ENCODE data around the gene STRAP. TPM values are rescaled to one million over a fixed set of nuclear protein-coding genes. Genes with fewer than 3 reads are reported as not detected.

STRAP gene
- total RNA-seq, 1 experiment from 2014 or later = 210 TPM

GRCh38 chr12:15883536-15883935, 1.3 kb downstream of the STRAP start:
- no peak overlapping the region for H2AK5ac ChIP-seq (ENCODE audit: insufficient read length, low read length)
- peaks cover 41% of the 10 kb centered on the region for H3K79me2 ChIP-seq (ENCODE audit: insufficient read depth, low read length)
- H3K23ac ChIP-seq (ENCODE audit: insufficient read length, low read depth, low read length) = no peak overlapping the region
- peaks cover 11 to 21% of the 10 kb centered on the region in 2 experiments for H3K4me1 Mint-ChIP-seq
- no peaks in the 10 kb centered on the region for H3K27me3 Mint-ChIP-seq (ENCODE audit: low read depth)
- WGBS (ENCODE audit: extremely low coverage, insufficient read length, low lambda C conversion rate) = no CpG with 5 or more reads among the region's 6 CpGs
- H3K4me1 ChIP-seq (ENCODE audit: insufficient read depth, low read length) = no peaks in the 10 kb centered on the region
- no peak overlapping the region for H4K5ac ChIP-seq (ENCODE audit: insufficient read length, low read depth, low read length)
- H2BK15ac ChIP-seq (ENCODE audit: low read depth, low read length) = no peak overlapping the region
- no peak overlapping the region for H2BK5ac ChIP-seq (ENCODE audit: insufficient read length, low read length)
- no peaks in the 10 kb centered on the region for H3K9me3 Mint-ChIP-seq
- peak overlapping the region; percentile 67 for H2BK120ac ChIP-seq (ENCODE audit: low read depth, low read length, poor library complexity, severe bottlenecking)
- H4K91ac ChIP-seq (ENCODE audit: insufficient read length, low read depth, low read length) = no peak overlapping the region
- H3K79me1 ChIP-seq (ENCODE audit: insufficient read depth, low read depth, low read length, poor library complexity, severe bottlenecking) = peaks cover 4% of the 10 kb centered on the region
- peak overlapping the region; percentile 98 to 99 for H3K4me3 Mint-ChIP-seq
- H4K20me1 ChIP-seq (ENCODE audit: control insufficient read depth, insufficient read depth, insufficient read length) = no peaks in the 10 kb centered on the region
- H3K56ac ChIP-seq (ENCODE audit: insufficient read length, low read depth, low read length) = no peak overlapping the region
- H4K8ac ChIP-seq (replicated peaks; ENCODE audit: insufficient read length, low read depth, low read length) = no peak overlapping the region
- H3K4ac ChIP-seq (ENCODE audit: low read depth, low read length) = no peak overlapping the region
- H3K27ac ChIP-seq (ENCODE audit: insufficient read length, low read depth, low read length) = no peak overlapping the region
- H3K9me3 ChIP-seq (ENCODE audit: control insufficient read depth, low read depth, low read length) = no peaks in the 10 kb centered on the region
- no peak overlapping the region for H2AFZ ChIP-seq (ENCODE audit: low read length)
- H3K36me3 Mint-ChIP-seq (ENCODE audit: insufficient read depth in 1 of 3, low read depth in 3 of 3) = peaks cover 24 to 46% (median 43%) of the 10 kb centered on the region in 3 experiments; a peak in 6 of 7 replicates
- H3K27ac Mint-ChIP-seq = peak overlapping the region; percentile 99 to 100 (median 99); a peak in 5 of 7 replicates
- no peaks in the 10 kb centered on the region; the same call in 1 of the 2 replicates for H3K27me3 ChIP-seq (ENCODE audit: insufficient read depth, low read length)
- no peak overlapping the region for H2BK12ac ChIP-seq (ENCODE audit: insufficient read length, low read depth, low read length)
- H3K18ac ChIP-seq (ENCODE audit: insufficient read length, low read depth, low read length) = no peak overlapping the region
- peak overlapping the region; percentile 85 for H3K9ac ChIP-seq (ENCODE audit: extremely low read depth, insufficient read length, low read length)
- no peak overlapping the region for H3T11ph ChIP-seq (ENCODE audit: low read length)
- no peak for DNase-seq
- H2BK20ac ChIP-seq (ENCODE audit: low read depth, low read length, poor library complexity, severe bottlenecking) = no peak overlapping the region
- H3K4me2 ChIP-seq (ENCODE audit: insufficient read depth, insufficient read length, low read length) = peak overlapping the region; percentile 94
- H3K14ac ChIP-seq (ENCODE audit: insufficient read depth, low read length) = no peak overlapping the region
- TF ChIP-seq CTCF (conservative IDR thresholded peaks at IDR 0.05) = no peak
- peaks cover 3% of the 10 kb centered on the region for H3K23me2 ChIP-seq (ENCODE audit: insufficient read length, low read depth, low read length, poor library complexity, severe bottlenecking)
